Trophoblast cell (in vitro differentiated cells and primary cell): Measurements from ENCODE around the gene AGAP1.

ENCODE experiments used
- DNase-seq, 2 donors: peaks; one replicate each; pipeline ENCODE4 v3.0.0-alpha.2; 2016
- H2AFZ ChIP-seq: 2 replicates; pipeline ENCODE4 v1.6.1; 2013; ENCODE audit warnings: low read length, moderate library complexity, mild to moderate bottlenecking; ENCODE audit not compliant: insufficient read depth, poor library complexity
- H2AK5ac ChIP-seq: 2 replicates; pipeline ENCODE4 v1.6.1; 2013; ENCODE audit warnings: mild to moderate bottlenecking, low read length
- H2BK120ac ChIP-seq: 2 replicates; pipeline ENCODE4 v1.6.1; 2013; ENCODE audit warnings: low read length, mild to moderate bottlenecking, moderate library complexity; ENCODE audit not compliant: insufficient read depth, poor library complexity
- H2BK12ac ChIP-seq: 2 replicates; pipeline ENCODE4 v1.6.1; 2013; ENCODE audit warnings: mild to moderate bottlenecking, low read length, moderate library complexity
- H2BK5ac ChIP-seq: 2 replicates; pipeline ENCODE4 v1.6.1; 2013; ENCODE audit warnings: low read length, low read depth, moderate library complexity, mild to moderate bottlenecking; ENCODE audit not compliant: poor library complexity
- H3K14ac ChIP-seq: 2 replicates; pipeline ENCODE4 v1.6.1; 2013; ENCODE audit warnings: mild to moderate bottlenecking, low read length
- H3K18ac ChIP-seq: 2 replicates; pipeline ENCODE4 v1.6.1; 2013; ENCODE audit warnings: mild to moderate bottlenecking, low read length
- H3K23ac ChIP-seq: 2 replicates; pipeline ENCODE4 v1.6.1; 2013; ENCODE audit warnings: low read length
- H3K27ac ChIP-seq: 2 replicates; pipeline ENCODE4 v1.5.1; 2013; ENCODE audit warnings: low read depth, mild to moderate bottlenecking, inconsistent platforms, low read length, moderate library complexity
- H3K27me3 ChIP-seq: 2 replicates; pipeline ENCODE4 v1.6.1; 2013; ENCODE audit warnings: inconsistent platforms, mild to moderate bottlenecking, low read length, moderate library complexity; ENCODE audit not compliant: insufficient read depth
- H3K36me3 ChIP-seq, 2 experiments: 1 replicate in 1 of 2; 2 replicates in 1 of 2; pipeline ENCODE4 v1.6.1; 2013; ENCODE audit warnings: low read length in 2 of 2, mild to moderate bottlenecking in 2 of 2, moderate library complexity in 1 of 2; ENCODE audit not compliant: insufficient read depth in 2 of 2, control insufficient read depth in 1 of 2
- H3K4ac ChIP-seq: 2 replicates; pipeline ENCODE4 v1.6.1; 2013; ENCODE audit warnings: low read depth, mild to moderate bottlenecking, low read length, moderate library complexity
- H3K4me1 ChIP-seq, 2 experiments: 1 replicate in 1 of 2; 2 replicates in 1 of 2; pipeline ENCODE4 v1.6.1; 2013; ENCODE audit warnings: low read length in 2 of 2, mild to moderate bottlenecking in 2 of 2, moderate library complexity in 1 of 2; ENCODE audit not compliant: insufficient read depth in 2 of 2, control insufficient read depth in 1 of 2
- H3K4me2 ChIP-seq: 2 replicates; pipeline ENCODE4 v1.6.1; 2013; ENCODE audit warnings: inconsistent platforms, mild to moderate bottlenecking, low read length, moderate library complexity
- H3K4me3 ChIP-seq: 2 replicates; pipeline ENCODE4 v1.5.1; 2013; ENCODE audit warnings: mild to moderate bottlenecking, low read depth, low read length, inconsistent platforms
- H3K79me1 ChIP-seq: one replicate; pipeline ENCODE4 v1.6.1; 2013; ENCODE audit warnings: low read length
- H3K79me2 ChIP-seq: 2 replicates; pipeline ENCODE4 v1.6.1; 2013; ENCODE audit warnings: low read length, mild to moderate bottlenecking; ENCODE audit not compliant: control insufficient read depth, insufficient read depth, poor library complexity
- H3K9ac ChIP-seq: 2 replicates; pipeline ENCODE4 v1.6.1; 2013; ENCODE audit warnings: mild to moderate bottlenecking, low read length
- H3K9me3 ChIP-seq: 2 replicates; pipeline ENCODE4 v1.6.1; 2013; ENCODE audit warnings: low read depth, mild to moderate bottlenecking, control low read depth, inconsistent platforms, low read length; ENCODE audit not compliant: insufficient read depth
- H4K12ac ChIP-seq: 2 replicates; pipeline ENCODE4 v1.6.1; 2013; ENCODE audit warnings: low read depth, mild to moderate bottlenecking, low read length, moderate library complexity
- H4K8ac ChIP-seq: 2 replicates; pipeline ENCODE4 v1.6.1; 2013; ENCODE audit warnings: low read depth, mild to moderate bottlenecking, low read length, moderate library complexity
- H4K91ac ChIP-seq: one replicate; pipeline ENCODE4 v1.6.1; 2013; ENCODE audit warnings: low read depth, mild to moderate bottlenecking, low read length, moderate library complexity
- WGBS: extraction: QIAGEN DNeasy Blood & Tissue Kit; methylation state at CpG from one replicate; pipeline ENCODE4 v1.1.7; 2013; ENCODE audit warnings: missing lambda C conversion rate; ENCODE audit not compliant: insufficient read length, insufficient coverage; ENCODE audit errors: extremely low coverage; 5-methylcytosine and 5-hydroxymethylcytosine counted together

AGAP1 gene

DNA sequence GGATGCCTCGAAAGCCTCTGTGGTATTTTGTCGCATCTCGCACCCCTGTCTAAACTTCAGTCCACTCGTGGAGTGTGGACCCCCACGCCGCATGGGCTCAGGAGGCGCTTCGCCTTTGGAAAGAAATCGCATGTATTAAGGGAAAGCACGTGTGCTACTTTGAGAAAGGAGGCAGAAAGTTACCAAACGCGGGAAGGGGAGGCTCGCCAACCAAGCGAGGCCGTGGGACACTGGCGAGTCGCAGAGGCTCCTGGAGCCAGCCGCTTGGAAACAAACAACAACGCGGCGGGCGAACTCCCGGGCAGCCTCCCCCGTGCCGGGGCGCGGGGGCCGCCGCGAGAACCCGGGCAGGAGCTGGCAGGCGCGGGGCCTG lies 455 bp upstream of the AGAP1 start:
- Histone ChIP-seq H2AK5ac (no peak overlapping the region), H3K4ac (no peak overlapping the region), H3K18ac (peak overlapping the region; percentile 42)

GRCh38 chr2:235494716-235495372 lies 1.0 kb downstream of the AGAP1 start:
- Histone ChIP-seq H2AFZ (peak overlapping the region; percentile 53), H3K23ac (no peak overlapping the region), H3K27me3 (no peaks in the 10 kb centered on the region), H2BK5ac (peak overlapping the region; percentile 10), H4K8ac (peak overlapping the region; percentile 67), H2BK12ac (peak overlapping the region; percentile 18), H3K9ac (peak overlapping the region; percentile 64), H2AK5ac (peak overlapping the region; percentile 59), H3K36me3 (peaks cover 0 to 2% of the 10 kb centered on the region in 2 experiments), H4K91ac (peak overlapping the region; percentile 45), H3K79me2 (peaks cover 21% of the 10 kb centered on the region), H3K79me1 (peaks cover 15% of the 10 kb centered on the region), H3K4me3 (peak overlapping the region; percentile 87), H3K9me3 (no peaks in the 10 kb centered on the region), H4K12ac (peak overlapping the region; percentile 32), H3K4me1 (peaks cover 22 to 23% of the 10 kb centered on the region in 2 experiments), H2BK120ac (no peak overlapping the region), H3K4me2 (peak overlapping the region; percentile 90), H3K18ac (peak overlapping the region; percentile 94), H3K4ac (peak overlapping the region; percentile 87), H3K27ac (no peak overlapping the region), H3K14ac (peak overlapping the region; percentile 90)
- DNase-seq = peak; percentile 46 to 63
- WGBS = no CpG with 5 or more reads among the region's 72 CpGs

More for the DNA sequence above, 455 bp upstream of the AGAP1 start:
- H2BK5ac ChIP-seq = peak overlapping the region; percentile 48
- H3K9me3 ChIP-seq = no peaks in the 10 kb centered on the region
- peak overlapping the region; percentile 78 for H3K4me2 ChIP-seq
- no peak overlapping the region for H3K23ac ChIP-seq
- peaks cover 18% of the 10 kb centered on the region for H3K79me2 ChIP-seq
- DNase-seq = peak; percentile 55 to 74
- WGBS = no CpG with 5 or more reads among the region's 33 CpGs
- peak overlapping the region; percentile 49 for H4K12ac ChIP-seq
- peak overlapping the region; percentile 71 for H3K27ac ChIP-seq
- H3K9ac ChIP-seq = peak overlapping the region; percentile 44
- peak overlapping the region; percentile 85 for H2AFZ ChIP-seq
- peak overlapping the region; percentile 79 for H4K8ac ChIP-seq
- peak overlapping the region; percentile 73 for H3K4me3 ChIP-seq
- no peaks in the 10 kb centered on the region for H3K27me3 ChIP-seq
- H2BK120ac ChIP-seq = peak overlapping the region; percentile 47
- H2BK12ac ChIP-seq = peak overlapping the region; percentile 10
- H3K79me1 ChIP-seq = peaks cover 15% of the 10 kb centered on the region
- no peaks in the 10 kb centered on the region for H3K36me3 ChIP-seq
- peaks cover 22 to 23% of the 10 kb centered on the region in 2 experiments for H3K4me1 ChIP-seq
- peak overlapping the region; percentile 57 for H4K91ac ChIP-seq
- H3K14ac ChIP-seq = peak overlapping the region; percentile 63

DNA sequence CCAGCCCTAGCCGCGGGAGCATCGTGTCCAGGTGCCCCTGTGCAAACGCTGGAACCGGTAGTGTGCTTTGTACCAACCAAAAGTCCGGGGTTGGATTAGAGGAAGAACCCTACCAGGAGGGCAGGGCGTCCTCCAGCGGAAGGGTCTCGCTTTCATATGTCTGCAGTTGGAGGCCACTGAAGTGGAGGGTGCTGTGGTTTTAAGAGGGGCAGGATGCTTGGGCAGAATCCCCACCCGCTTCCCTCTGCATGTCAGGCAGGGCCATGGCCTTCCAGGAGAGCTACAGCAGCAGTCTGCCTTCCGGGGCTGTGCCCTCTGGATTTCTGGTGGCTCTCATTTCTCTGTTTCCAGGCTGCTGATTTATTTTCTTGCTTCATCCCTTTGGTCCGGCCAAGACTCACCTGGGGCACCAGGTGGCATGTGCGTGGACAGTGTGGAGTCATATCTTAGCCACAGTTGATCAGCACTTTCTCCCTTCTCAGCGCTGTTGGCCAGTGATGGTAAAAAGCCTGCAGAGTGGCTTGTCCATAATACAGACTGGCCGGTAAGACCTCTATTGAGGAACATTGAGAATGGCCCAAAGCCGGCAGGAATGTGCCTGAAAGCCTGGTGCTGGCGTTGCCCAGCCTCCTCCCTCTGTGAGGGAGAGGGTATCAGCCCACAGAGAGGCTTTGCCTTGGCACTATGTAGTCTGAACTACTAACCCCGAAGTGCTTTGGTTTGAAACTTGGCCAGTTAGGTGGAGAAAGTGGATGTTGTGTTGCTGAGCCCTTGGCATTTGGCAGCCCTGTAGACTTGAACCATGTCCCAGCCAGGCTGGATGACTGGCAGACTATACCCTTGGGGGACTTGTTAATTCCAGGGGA lies 1.8 kb downstream of the AGAP1 start:
- Histone ChIP-seq H4K12ac (no peak overlapping the region), H3K27me3 (no peaks in the 10 kb centered on the region), H2BK5ac (no peak overlapping the region), H3K14ac (peak overlapping the region; percentile 35), H2BK120ac (no peak overlapping the region), H2BK12ac (no peak overlapping the region), H3K4ac (peak overlapping the region; percentile 87), H3K4me3 (peak overlapping the region; percentile 87), H3K4me2 (peak overlapping the region; percentile 90), H3K9me3 (no peaks in the 10 kb centered on the region), H3K79me1 (peaks cover 15% of the 10 kb centered on the region), H3K36me3 (peaks cover 0 to 2% of the 10 kb centered on the region in 2 experiments), H2AK5ac (peak overlapping the region; percentile 26), H3K18ac (peak overlapping the region; percentile 17), H3K79me2 (peaks cover 24% of the 10 kb centered on the region), H4K8ac (no peak overlapping the region), H4K91ac (no peak overlapping the region), H2AFZ (no peak overlapping the region), H3K23ac (no peak overlapping the region), H3K9ac (peak overlapping the region; percentile 20), H3K27ac (no peak overlapping the region), H3K4me1 (peaks cover 27 to 29% of the 10 kb centered on the region in 2 experiments)
- no peak for DNase-seq
- WGBS = no CpG with 5 or more reads among the region's 18 CpGs

GRCh38 chr2:235496239-235496621 lies 2.4 kb downstream of the AGAP1 start:
- H3K36me3 ChIP-seq = peaks cover 0 to 2% of the 10 kb centered on the region in 2 experiments
- WGBS = no CpG with 5 or more reads among the region's 8 CpGs
- H3K4ac ChIP-seq = peak overlapping the region; percentile 81
- DNase-seq = no peak
- peaks cover 33 to 34% of the 10 kb centered on the region in 2 experiments for H3K4me1 ChIP-seq
- H2BK12ac ChIP-seq = no peak overlapping the region
- peaks cover 24% of the 10 kb centered on the region for H3K79me2 ChIP-seq
- H2AK5ac ChIP-seq = no peak overlapping the region
- no peak overlapping the region for H2BK5ac ChIP-seq
- no peak overlapping the region for H3K4me3 ChIP-seq
- no peak overlapping the region for H3K4me2 ChIP-seq
- no peak overlapping the region for H3K23ac ChIP-seq
- H3K27ac ChIP-seq = no peak overlapping the region
- no peak overlapping the region for H4K12ac ChIP-seq
- H3K14ac ChIP-seq = no peak overlapping the region
- H3K9ac ChIP-seq = no peak overlapping the region
- H2AFZ ChIP-seq = no peak overlapping the region
- peak overlapping the region; percentile 3 for H3K18ac ChIP-seq
- H2BK120ac ChIP-seq = no peak overlapping the region
- H3K79me1 ChIP-seq = peaks cover 15% of the 10 kb centered on the region
- H3K27me3 ChIP-seq = no peaks in the 10 kb centered on the region
- H3K9me3 ChIP-seq = no peaks in the 10 kb centered on the region
- no peak overlapping the region for H4K8ac ChIP-seq
- no peak overlapping the region for H4K91ac ChIP-seq
